PC-9 (cell line): ENCODE data around the gene HSD11B1L.

Experiments
- EZH2 ChIP-seq: fragments of 200-600 bp; sonication (generic); IDR thresholded peaks from 2 replicates; pipeline ENCODE4 v1.8.0; 2017; ENCODE audit warnings: antibody characterized with exemption, low read depth
- TF ChIP-seq, protein P1 (sequence below): fragments of 200-600 bp; sonication (generic); conservative IDR thresholded peaks from 2 replicates; pipeline ENCODE4 v1.6.1; 2017; ENCODE audit warnings: mixed run types, antibody characterized with exemption, mild to moderate bottlenecking, moderate library complexity

DNA sequence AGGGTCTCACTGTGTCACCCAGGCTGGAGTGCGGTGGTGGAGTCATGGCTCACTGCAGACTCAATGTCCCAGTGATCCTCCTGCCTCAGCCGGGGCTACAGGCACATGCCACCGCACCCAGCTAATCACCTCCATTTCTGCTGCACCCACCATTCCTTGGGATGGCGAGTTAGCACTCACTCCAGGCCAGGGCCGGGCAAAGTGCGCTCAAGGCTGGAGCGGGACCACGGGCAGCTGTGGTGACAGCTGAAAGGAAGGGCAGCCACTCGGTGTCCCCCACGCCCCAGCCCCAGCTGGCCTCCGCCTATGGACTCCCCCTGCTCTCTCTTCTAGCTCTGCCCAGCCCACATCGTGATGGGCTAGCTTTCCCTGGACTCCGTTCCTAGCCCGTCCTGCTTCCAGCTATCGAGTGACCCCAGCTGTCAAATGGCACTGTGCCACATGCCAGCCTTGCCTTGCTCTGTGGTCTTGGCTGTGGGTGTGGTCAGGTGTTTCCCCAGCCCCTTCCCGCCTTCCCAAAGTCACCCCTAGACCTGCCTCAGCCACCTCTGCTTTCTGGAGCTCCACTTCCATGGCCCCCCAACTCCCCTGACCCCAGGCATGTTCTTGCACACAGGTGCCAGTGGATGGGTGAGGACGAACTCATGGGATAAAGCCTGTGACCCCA lies 4.6 kb upstream of the HSD11B1L start:
- TF ChIP-seq, protein P1, sequence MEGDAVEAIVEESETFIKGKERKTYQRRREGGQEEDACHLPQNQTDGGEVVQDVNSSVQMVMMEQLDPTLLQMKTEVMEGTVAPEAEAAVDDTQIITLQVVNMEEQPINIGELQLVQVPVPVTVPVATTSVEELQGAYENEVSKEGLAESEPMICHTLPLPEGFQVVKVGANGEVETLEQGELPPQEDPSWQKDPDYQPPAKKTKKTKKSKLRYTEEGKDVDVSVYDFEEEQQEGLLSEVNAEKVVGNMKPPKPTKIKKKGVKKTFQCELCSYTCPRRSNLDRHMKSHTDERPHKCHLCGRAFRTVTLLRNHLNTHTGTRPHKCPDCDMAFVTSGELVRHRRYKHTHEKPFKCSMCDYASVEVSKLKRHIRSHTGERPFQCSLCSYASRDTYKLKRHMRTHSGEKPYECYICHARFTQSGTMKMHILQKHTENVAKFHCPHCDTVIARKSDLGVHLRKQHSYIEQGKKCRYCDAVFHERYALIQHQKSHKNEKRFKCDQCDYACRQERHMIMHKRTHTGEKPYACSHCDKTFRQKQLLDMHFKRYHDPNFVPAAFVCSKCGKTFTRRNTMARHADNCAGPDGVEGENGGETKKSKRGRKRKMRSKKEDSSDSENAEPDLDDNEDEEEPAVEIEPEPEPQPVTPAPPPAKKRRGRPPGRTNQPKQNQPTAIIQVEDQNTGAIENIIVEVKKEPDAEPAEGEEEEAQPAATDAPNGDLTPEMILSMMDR = no peak
- TF ChIP-seq EZH2 = no peak
